ENCODE data around the gene C1orf50.
A peak's percentile ranks its signal among the peaks of the same experiment; 100 is the strongest.
"Not testable (repeated sequence)": the region's sequence is repeated elsewhere in the genome, so short reads cannot be mapped to it uniquely, and the experiment has no call there.

C1orf50 gene

DNA sequence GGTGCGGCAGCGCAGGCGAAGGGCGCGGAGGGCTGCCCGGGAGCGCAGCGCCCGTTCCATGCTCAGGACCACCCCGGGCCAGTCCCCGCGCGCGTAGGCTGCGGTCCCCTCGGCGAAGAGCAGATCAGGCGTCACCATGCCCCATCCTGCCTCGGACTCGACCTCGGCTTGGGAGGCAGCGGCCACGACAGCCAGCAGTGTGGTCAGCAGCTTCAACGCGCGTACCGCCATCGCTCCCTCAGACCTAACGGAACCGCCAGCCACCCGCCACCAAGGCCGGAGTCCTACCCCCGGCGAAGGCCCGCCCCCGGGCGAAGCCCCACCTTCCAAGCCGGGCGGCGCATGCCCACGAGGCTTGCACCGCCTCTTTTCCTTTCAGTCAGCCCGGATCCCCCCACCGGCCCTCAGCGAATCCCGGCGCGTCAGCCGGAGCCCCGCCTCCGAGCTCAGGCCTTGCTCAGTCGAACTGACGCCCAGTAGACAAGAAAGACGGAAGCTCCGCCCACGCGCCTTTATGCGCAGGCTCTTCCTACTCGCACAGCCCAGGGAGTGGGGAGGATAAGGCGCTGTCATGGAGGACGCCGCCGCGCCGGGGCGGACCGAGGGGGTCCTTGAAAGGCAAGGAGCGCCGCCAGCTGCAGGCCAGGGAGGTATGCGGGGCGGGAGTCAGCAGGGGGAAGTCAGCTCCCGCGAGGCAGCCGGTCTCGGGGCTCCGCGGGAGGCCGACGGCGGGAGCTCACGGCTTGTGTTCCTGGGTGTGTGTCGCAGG is at the start of gene C1orf50, which contains the start of gene P3H1:
Gene C1orf50 (plus strand): TSS at position 509 of the 769 bp plus-strand sequence. CDS start 63 bp downstream, at position 572.
Gene P3H1 (minus strand): TSS at position 288 of the 769 bp plus-strand sequence. CDS start 57 bp downstream, at position 231.
- DNase-seq, result peak; percentile 100

DNA sequence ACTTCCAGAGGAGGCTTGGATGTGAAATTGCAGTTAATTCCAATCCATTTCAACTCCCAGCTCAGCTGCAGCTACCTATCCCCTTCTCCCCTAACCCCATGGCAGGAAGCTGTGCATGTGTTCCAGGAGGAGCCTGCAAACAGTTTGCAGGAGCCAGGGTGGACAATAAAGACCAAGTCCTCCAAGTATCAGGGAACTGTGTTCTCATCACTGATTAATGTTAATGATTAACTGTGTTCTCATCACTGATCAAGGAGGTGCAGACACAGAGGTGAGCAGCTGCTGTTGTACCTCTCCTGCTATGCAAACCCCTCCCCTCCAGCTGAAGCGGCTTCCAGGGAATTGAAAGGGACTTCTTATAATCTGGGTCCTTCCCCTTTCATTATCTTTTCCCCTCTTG is 46.2 kb upstream of the C1orf50 start:
- DNase-seq, result no peak

- DNase-seq, result no peak
Measured at GRCh38 chr1:42721926-42722325, 45.1 kb upstream of the C1orf50 start.

- DNase-seq, result not testable (repeated sequence)
Measured at GRCh38 chr1:42722403-42722802, 44.6 kb upstream of the C1orf50 start.

DNA sequence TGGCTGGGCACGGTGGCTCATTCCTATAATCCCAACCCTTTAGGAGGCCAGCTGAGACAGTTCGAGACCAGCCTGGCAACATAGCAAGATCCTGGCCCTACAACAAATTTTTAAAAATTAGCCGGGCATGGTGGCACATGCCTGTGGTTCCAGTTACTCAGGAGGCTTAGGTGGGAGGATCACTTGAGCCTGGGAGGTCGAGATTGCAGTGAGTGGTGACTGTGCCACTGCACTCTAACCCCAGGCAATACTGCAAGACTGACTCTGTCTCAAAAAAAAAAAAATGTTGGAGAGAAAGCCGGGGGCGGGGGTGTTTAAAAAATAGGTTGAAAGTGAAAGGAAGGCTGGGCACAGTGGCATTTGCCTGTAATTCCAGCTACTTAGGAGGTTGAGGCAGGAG is 43.5 kb upstream of the C1orf50 start:
- no peak for DNase-seq

DNA sequence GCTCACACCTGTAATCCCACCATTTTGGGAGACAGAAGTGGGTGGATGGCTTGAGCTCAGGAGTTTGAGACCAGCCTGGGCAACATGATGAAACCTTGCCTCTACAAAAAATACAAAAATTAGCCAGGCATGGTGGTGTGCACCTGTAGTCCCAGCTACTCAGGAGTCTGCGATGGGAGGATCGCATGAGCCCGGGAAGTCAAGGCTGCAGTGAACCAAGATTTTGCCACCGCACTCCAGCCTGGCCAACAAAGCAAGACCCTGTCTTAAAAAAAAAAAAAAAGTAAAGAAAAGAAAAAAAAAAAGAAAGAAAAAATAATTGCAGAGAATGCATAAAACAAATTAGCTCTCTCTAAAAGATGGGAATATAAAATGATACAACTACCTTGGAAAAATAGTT is 41.2 kb upstream of the C1orf50 start:
- not testable (repeated sequence) for DNase-seq

- no peak for DNase-seq
Measured at GRCh38 chr1:42730002-42730401, 37.0 kb upstream of the C1orf50 start.

GRCh38 chr1:42730988-42731387 is 36.1 kb upstream of the C1orf50 start:
- DNase-seq, result peak; percentile 25

- DNase-seq, result no peak
Measured at GRCh38 chr1:42731585-42731984, 35.5 kb upstream of the C1orf50 start.

DNA sequence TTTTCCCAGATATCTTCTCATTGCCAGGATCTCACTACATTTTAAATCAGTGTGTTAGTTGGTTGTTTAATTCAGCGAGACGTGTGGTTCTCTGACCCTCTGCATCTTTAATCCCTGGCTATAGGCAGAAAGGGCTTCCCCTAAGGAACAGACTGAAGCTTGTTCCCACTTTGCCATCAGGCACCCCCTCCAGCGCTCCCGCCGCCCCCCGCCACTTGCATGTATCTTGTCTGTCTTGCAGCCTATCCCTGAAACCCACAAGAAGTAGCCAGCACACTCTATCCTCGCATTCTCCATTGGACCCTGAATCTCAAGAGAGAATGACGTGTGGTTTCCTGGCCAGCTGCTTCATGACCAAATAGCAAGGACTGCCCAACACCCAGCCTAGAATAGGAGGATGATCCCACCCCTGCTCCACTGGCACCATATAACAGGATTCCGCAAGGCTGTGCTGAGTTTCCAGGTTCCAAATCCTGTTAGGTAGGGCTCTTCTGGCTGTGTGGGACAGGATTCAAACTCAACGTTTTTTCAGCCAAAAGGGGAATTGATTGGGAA is 34.8 kb upstream of the C1orf50 start:
- DNase-seq, result no peak

DNA sequence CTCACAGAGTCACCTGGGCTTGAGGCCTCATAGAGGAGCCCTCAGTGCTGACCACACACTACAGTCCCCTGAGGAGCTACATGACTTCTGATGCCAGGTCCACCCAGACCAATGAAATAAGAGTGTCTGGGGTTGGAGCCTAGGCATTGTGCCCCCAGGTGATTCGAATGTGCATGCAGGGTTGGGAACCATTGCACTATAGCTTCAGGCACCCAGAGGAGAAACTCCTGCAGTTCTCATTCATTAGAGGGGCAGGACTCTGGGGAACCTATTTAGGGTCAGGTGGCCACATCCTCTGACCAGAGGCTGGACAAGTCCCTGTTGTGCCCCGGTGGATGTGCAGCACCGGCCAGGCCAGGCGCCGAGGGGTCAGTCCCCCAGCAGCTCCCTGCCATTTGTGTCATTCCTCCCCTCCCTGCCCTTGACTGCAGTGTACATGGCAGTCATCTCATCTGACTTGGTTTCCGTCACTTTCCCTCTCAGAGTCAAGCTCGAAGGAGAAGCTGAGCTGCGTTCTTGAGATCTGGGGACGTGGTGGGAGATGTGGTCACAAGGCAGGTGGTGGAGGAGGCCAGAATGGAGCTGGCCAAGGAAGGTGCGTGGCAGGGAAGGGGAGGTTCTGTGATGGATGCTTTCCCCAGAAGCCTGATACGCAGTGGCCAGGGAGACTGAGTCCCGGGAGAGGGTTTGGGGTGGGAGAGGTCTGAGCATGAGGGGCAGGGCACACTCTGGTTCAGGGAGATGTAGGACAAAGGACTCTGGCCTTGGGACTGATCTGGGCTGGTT is 33.4 kb upstream of the C1orf50 start:
- DNase-seq, result no peak

DNA sequence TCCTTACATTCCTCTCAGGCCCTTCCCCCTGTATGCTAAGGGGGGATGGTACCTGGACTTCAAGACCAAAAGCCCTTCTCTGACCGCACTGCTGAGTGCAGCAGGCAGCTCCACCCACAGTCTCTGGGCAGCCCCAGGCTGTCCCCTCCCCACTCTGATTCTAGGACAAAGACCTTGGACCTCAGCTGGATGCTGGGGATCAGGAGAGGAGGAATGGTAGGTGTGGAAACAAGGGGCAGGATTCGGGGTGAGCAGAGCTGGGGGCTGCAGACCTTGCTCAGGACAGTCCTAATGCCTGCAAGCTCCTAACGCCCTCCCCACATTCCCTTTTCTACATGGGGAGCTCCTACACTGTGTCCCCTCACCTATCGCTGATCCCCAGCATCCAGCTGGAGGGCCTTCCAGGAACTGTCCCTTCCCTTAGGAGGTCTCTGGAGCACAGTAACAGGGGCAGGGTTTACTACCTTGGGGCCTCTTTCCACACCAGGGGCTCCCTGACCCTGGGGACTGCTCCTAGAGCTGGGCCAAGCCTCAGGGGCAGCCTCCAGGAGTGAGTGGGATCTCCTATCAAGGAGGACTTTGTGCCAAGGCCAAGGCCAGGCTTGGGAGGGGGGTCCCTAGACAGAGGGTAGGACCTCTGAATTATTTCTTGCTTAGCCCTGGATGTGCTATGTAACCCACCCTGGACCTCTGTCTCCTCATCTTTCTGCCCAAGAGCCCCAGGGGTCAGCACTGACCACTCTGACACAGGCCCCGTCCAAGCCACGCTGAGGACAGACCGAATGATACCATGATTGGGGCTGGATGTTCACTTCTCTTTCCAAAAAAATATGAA is 32.6 kb upstream of the C1orf50 start:
- no peak for DNase-seq

DNA sequence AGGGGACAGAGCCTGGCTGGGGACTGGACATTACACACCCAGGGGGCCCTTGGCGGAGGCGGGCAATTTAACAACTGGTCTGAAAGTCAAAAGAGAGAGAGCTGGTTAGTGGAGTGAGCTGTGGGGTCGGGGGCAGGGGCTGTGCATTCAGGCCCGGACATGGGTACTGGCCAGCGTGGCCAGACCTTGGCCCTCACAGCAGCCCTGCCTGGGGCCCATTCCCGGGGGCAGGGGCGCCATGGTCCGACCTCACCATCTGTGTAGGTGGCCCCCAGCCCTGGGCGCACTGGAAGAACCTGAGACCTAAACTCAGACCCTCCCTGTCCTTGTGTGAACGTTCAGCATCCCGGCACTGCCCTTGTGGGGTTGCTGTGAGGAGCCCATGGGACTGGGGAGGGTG is 32.0 kb upstream of the C1orf50 start:
- no peak for DNase-seq

DNA sequence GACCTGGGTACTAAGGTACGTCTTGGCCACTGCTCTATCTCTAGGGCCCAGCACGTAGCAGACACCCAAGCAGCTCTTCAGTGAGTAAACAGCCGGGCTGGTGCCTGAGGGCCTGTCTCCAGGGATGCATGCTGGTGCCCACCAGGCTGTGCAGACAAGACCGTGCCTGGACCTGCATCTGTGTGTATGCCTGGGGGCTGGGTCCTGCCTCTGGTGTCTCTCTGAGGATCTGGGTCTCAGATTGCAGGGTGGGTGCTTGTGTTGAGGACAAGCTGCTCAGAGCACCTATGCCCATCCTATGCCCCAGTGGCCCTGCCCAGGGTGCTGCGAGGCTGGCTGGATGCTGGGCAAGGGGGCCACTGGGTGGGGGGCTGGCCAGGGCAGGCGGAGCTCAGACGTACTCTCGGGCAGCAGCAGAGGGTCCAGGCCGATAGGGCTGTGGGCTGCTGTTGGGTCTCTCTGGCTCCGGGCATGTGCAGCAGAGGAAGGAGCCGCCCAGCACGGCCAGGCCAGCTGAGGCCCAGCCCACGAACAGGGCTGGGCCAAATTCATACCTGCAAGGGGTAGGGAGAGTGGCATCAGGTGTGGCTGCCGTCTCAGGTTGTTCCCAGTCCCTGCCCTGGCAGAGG is 31.5 kb upstream of the C1orf50 start:
- DNase-seq, result no peak

DNA sequence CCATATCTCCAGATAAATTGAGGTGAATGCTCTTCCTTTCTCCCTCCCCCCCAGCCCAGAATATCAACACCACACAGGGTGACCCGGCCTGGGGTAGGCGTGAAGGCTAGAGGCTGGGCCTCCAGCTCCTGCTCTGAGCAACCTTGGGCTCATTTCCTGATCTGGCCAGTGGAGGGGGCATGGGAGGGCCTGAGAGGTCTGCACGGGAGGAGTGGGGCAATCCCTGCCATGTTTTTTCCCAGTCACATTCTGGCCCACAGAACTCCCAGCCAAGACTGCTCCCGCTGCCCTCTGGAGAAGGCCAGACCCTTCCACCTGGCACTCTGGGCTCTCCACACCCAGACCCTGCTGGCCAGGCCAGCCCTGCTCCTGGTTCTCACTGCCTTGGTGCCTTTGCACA is 30.9 kb upstream of the C1orf50 start:
- DNase-seq, result no peak

DNA sequence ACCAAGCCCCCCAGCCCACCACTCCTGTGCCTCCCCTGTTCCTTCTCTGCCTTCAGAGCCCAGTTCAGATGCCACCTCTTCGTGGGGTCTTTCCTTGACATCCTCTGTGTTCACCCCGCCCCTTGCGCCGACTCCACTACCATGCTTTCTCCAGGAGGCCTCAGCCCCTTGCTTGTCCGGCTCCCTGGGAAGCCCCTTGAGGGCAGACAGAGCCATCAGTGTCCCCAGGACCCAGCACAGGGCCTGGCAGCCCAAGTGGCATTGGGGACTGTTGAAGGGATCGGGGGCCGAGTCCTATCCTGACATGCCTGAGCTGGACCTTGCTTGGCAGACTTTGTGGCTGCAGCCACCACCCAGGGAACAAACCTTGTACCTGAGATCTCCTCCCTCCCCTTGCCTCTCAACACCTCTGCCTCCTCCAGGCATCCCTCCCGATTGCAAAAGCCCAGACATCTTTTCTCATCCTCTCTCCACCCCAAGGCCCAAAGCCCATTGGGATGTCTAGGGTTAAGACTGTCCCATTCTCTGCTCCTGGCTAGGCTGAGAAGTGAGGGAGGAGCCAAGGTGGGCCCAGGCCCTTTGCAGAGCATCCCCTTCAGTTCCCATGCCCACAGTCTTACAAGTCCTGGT is 30.4 kb upstream of the C1orf50 start:
- no peak for DNase-seq

- peak; percentile 8 for DNase-seq
Measured at GRCh38 chr1:42737257-42737656, 29.8 kb upstream of the C1orf50 start.

GRCh38 chr1:42737986-42738677 is 28.9 kb upstream of the C1orf50 start:
- DNase-seq, result no peak

- no peak for DNase-seq
Measured at GRCh38 chr1:42738678-42739226, 28.3 kb upstream of the C1orf50 start.

DNA sequence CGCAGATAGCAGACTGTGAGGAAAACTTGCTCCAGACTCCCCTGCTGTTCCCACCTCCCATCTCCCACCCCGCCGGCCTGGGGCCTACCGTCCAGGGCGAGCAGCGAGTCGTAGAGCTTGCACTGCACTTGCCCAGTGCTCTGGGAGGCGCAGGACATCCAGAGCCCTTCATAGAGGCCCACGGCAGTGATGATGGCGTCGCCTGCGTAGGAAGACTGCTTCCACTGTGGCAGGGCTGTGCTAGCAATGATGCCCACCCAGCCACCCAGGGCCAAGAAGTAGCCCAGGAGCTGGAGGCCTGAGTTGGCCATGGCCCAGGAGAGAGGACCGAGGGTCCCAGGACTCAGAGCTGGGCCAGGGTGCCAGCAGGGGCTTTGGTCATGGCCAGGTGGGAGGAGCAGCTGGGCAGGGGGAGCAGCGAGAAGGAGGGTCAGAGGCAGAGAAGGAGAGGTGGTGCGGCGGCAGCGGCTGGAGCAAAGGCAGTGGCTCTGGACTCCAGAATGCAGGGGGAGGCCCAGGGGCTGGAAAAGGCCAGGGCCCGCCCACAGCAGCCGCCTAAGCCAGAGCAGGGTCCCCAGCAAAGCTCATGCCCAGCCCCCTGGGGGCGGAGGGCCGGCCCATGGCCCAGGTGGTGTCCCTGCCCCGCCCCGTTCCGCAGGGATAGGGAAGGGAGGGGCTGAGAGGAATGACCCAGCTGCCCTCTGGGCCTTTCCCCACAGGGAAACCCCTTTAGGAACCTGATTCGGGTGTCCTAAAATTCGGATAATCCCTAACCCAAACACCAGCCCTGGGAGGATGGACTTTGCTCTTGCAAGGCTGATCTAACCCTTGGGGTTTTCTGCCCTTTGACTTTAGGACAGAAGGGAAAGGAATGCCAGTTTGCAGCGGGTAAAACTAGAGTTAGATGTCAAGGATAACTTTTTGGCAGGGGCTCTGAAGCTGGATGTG is 27.0 kb upstream of the C1orf50 start, which contains the start of gene CLDN19:
Gene CLDN19 (minus strand): TSS at position 484 of the 948 bp plus-strand sequence. CDS start 173 bp downstream, at position 311.
- no peak for DNase-seq
